IPS-NIHi11 (cell line): Measurements from ENCODE around the gene MBP.

ENCODE experiments used
- DNase-seq: peaks from one replicate; pipeline ENCODE4 v3.0.0; 2012; ENCODE audit warnings: mixed read lengths, low spot score

Gene MBP

DNA sequence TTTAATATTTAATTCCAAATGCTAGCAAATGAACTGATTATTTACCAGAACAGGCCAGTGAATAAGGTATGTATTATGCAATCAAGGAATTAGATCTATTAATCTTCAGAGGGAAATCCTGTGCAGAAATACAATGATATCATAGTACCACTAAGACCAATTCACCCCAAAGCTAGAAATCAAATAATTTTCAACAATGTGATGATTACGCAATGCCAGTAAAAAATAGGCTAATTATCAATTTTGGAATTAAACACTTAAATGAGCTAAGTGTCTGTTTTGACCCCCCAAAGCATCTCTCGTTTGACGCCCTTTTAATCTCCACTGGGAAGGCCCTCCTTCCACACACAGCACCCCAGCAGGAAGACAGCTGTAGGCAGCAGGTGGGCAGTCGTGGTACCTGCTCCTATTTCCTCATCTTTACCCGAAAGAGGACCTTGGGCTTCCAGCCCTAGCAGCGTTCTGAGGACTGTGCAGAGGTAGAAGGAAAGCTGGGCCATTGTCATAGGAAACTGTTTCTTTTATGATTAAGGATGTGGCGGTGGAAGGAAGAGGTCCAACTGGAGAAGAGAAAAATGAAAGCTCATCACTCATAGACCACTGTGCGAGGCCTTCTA lies 84.7 kb downstream of the MBP start:
- no peak for DNase-seq

DNA sequence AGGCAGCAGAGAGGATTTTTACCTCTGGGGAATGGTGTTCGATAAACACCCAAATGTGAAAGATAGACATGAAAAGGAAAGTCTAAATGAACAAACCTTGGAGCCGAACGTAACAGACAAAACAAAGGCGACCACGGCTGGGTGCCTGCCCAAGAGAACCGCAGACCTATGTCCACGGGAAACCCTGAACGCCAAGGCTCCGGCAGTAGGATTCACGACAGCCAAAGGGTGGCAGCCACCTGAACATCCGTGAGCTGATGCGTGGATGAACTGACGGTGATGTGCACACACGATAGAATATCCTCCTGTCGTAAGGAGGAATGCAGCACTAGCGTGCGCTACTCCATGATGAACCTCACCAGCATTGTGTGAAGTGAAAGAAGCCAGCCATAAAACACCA lies 85.6 kb downstream of the MBP start:
- no peak for DNase-seq

DNA sequence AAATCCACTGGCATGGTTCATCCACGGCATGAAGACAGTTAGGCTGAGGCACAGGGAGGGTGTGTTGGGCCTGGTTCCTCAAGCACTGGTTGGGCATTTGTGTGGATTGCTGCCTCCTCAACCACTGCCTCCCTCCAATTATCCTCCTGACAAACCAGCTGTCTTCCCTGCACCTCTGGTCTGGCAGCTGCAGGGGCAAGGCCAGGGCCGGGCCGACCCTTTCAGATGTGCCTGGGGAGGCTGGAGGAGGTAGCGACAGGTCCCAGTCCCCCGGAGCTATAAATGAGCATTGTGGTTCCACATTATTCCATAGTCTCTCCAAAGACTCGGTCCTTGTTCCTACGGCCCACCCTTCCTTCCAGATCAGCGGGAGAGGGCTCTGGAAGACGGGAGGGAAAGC lies 86.2 kb downstream of the MBP start:
- no peak for DNase-seq

DNA sequence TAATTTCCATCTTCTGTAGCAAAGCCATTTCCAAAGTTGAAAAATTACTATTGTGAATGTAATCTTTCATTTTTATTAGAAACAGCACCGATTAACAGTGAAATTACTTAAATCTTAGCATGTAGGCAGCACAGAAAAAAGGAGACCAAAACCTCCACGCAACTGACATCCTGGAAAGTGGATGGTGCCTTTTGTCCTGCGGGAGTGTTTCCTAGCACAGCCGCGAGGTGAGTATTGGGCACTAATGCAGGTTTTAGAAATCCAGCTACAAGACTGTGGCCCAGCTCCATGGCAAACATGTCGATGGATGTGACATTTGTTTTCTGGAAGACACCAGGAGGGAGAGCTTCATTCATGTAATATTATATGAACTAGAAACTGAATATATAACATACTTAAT lies 86.9 kb downstream of the MBP start:
- DNase-seq, result no peak

DNA sequence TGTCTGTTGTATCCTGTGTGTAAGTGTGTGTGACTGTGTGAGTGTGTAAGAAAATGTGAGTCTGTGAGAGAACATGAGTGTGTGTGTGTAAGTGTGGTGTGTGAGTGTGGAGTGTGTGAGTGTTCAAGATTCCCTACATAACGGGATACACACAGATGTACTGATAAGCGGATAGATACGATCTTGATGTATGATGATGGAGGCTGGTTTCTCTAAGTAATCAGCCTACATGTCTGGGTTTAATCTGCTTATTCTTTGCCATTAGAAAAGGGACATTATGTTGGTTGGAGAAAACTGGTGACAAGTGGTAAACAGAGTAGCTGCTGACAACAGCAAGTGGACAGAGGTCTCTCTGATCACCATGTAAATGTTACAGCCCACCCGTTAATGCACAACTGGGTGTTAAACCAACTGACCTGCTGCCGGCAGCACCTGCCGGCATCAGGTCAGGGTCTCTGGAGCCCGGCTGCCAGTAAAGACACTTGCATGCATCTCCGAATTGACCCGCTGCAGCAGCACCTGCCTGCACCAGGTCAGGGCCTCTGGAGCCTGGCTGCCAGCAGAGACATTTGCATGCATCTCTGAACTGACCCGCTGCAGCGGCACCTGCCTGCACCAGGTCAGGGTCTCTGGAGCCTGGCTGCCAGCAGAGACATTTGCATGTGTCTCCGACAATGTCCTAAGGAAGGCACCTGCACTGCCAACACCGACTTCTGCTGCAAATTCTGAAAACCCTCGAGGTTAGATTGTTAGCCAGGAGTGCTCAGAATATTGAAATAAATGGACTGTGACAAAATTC lies 87.5 kb downstream of the MBP start:
- no peak for DNase-seq

DNA sequence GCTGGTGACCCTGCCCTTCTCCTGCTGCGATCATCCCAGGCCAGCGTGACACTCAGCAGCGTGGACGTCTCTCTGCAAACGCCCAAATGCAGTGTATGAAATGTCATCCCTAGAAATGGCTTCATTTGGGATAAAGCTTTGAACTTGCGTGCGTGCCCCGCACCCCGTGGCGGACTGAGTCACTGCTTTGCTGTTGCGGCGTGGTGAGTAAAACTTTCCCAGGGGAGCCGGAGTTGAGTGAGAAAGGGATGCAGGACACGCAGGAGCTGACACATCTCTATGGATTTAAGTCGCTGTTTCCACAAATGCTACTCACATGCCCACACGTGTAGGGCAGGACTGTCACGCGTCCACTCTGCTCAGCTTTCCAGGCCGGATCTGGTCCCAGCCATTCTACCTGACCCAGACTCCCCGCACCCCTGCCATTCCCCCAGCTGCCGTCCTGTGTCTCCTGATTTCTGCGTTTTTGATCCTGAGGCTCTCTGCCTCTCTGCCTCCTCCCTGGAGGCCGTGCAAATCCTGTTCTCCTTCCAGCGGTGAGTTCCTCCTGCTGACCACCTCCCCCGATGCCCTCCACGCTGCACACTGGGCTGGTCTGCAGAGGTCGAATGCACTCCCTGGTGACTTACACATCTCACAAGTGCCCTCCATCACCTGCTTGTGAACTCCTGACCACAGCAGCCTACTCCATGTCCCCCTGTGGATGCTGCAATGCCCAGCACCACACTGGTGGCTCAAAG lies 88.9 kb downstream of the MBP start:
- DNase-seq, result no peak

DNA sequence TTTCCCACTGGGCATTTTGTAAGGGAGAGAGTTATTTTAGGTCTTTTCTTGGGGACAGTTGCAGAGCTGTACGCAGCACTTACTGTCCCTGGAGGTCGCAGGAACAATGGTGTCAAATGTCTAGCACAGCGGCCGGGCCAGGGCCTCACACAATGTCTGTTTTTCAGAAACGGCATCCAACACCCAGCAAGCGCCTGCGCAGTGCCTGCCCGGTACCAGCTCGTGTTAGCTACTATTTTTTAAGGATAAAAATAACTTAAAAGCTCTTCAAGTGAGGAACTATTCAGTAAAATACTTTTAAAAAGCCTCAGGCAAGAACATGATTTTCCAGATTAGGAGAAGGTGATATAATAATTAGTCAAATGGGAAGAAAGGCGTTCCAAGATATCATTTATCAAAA lies 90.0 kb downstream of the MBP start:
- no peak for DNase-seq

DNA sequence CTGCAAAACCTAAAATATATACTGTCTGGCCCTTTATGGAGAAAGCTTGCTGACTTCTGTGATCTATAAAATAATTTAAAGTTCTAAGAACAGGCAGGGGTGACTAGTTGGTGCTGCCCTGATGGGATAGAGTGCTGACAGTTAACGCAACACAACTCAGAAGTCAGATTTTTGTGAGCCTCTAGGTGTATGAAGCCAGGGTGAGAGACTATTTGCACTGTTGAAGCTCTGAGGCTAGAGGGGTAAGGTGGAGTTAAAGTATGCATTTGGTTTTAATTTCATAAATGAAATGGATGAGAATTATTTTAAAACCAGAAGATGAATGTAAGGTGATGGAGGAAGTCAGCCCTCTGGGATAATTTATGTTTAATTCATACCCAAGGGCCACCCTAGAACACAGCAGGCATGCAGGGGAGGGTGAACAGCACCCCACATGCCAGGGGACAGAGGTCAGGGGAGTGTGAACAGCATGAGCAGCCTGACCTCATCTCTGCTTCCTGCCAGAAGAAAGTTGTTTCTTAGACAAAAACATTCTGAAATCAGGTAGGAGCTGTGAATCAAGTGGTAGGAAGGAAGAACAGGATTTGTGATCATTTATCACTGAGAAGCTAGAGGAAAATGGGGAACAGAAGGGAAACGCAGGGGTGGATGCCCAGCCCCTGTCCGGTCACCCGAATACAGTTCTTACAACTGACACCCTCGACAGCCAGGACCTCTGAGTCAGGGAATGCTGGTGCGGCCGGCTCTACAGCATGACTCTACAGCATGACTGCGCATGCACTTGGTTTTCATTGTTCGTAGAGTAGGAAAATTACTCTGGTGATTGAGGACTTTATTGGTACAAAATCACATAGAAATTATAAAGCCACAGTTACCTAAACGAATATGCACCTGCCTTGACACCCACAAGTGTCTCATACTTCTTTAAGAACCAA lies 93.1 kb downstream of the MBP start:
- DNase-seq, result no peak

DNA sequence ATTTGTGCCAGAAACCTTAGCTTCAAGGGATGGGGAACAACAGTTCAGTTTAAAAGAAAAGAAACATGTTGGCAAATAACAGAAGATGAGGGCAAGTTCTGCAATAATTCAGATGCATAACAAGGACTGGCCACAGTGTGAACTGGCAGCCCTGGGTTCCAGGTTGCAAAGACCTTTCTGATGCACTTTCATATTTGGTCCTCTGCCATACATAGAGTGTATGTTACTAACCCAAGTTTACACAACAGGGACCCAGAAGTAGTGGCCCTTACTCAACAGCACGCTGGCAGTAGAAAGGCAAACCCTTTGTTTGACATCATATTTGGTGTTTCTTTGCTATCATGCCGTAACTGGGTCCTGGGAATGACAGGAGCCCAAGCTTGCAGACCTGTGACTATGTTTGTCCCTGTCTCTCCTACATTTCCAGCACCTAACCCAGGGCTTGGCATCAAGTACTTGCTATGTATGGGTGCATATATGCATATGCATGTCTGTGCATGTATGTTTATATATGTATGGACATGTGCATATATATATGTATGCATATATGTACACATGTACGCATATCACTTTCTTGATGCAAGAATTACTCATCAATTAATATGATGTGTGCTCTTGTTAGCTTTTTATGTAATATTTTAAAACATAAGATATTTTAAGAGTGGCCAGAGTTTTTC lies 94.3 kb downstream of the MBP start:
- DNase-seq, result no peak

DNA sequence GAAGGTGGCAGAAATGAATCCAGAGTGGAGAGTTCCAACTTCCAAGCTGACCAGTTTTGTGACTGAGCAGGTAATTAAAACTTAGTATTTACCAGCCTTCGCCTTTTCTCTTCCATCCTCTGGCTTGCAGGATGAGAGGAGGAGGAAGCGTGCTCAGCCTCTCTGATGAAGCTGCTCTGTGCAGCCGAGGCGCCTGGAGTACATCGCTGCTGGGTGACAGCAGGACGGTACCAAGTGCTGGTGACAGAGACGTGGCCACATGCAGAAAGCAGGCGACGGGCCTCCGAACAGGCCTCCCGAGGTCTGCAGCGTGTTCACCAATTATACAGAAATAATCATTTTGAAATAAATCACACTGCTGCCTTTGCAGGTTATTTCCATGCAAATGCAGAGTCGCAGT lies 95.0 kb downstream of the MBP start:
- DNase-seq, result no peak

DNA sequence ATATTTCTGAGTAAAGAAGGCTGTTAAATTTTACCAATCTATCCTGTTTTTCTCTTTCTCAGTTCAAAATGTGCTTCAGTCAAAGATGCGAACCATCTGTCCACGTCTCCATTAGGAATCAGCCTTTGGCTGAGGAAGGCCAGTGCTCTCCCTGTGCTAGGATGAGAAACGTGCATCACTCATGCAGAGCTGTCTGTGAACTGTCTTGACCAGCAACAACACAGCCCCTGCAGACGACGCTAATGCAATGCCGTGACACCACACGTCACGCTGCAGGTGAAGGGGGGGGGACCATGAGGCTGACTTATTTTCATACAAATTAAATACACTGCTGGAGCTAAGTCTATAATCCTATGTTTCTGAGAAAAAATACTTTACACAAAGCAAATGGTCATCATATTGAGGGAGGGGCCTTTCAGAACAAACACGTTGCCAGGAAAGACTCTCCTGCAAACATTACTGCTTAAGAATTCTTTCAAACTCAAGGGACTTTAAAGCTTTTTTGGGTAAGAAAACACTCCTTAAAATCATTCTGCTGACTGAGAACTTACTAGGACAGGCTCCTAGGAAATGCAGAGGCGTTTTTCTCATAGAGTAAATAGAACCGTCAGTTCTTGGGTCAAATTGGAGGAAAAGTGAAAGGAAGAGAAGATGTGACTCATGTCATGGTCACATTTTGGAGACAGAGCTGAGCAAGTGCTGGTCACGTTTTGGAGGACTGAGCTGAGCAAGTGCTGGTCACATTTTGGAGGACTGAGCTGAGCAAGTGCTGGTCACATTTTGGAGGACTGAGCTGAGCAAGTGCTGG lies 97.0 kb downstream of the MBP start:
- DNase-seq, result no peak

DNA sequence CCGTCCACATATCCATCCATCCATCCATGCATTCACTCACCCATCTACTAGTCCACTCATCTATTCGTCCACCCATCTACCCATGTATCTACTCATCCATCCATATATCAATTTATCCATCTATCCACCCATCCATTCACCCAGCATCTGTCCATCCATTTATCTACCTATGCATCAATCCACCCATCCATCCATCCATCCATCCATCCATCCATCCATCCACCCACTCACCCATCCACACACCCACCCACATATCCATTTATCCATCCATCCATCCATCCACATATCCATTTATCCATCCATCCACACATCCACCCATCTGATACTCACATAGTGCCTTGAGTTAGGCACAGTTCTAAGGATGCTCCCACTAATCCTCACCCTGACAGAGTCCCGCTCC lies 99.0 kb downstream of the MBP start:
- DNase-seq, result no peak

DNA sequence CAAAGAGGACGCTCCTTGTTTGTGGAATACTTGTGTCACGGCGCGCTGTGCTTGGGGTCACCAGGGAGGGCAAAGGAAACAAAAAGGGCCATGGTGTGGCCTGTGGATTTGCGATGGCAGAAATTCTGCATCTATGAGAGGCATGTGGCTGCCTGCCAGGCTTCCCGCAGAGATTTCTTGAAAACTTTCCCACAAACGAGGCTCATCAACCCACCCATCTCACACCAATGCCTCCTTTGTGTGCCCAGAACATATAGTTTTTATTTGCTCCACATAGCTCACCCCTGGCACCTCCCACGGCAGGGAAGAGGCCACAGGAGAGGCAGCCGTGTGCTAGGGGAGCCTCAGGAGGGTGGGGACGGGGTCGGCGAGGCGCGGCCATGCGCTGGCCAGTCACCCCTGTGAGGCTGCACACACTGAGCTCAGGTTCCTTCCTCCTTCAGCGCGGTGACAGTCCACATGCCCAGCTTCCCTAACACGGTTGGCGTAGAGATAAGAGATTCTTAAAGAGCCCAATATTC lies 100.3 kb downstream of the MBP start:
- DNase-seq, result no peak

DNA sequence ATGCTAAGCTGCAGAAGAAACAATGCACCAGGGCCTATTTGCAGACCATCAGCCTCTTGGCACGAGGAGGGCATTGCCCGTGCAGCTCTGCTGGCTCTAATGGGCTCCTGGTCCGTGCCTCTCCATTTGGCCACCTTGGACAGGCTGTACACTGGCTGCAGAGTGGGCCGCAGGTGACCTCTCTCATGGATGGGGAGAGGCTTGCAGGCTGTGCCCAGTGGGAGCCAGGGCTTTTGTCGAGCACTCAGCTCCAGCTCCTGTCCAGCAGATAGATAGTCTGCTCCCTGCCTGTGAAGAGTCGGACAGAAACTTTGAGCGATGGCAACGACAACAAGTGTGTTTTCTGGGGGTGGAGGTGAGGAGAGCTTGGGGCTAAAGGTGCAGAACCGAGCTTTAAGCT lies 100.9 kb downstream of the MBP start:
- DNase-seq, result no peak

DNA sequence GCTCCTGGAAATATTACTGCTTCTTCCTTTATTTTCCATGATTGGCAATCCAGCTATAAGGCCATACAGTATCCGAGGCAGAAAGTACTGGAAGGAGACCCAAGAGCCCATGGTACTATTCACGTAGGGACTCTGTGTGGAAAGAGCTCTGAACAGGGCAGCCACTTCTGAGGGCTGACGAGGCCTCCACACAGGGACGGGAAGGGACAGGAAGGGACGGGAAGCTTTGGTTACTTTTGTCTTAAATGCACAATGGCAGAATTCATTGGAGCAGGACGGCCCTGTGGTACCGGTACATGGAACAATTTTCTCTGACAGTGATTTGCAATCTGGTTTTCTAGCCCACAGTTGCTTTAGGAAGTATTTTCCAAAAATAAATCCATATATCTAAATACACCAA lies 102.4 kb downstream of the MBP start:
- no peak for DNase-seq

DNA sequence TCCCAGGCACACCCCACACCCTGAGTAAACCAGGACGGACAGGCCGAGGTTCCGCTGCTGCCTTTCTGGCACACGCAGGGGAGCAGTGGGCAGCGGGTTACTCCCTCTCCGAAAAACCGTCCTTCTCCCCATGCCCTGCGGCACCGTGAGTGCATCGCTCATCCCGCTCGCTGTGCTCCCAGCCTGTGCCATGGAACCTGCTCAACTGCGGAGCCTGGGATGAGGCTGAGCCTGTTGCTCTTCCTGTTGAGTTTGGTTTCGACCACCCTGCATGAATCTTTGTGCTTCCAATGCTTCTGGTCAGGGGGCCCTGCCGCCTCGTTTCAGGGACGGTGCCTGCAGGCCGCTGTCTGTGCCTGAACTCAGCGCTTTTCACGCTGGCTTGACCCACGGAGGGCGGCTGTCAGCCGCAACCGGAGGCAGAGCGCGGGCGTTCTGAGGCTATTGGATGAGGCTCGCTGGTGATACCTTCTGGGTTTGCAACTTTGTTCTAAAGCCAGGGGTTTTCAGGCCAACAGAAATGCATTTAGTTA lies 106.7 kb downstream of the MBP start:
- no peak for DNase-seq

DNA sequence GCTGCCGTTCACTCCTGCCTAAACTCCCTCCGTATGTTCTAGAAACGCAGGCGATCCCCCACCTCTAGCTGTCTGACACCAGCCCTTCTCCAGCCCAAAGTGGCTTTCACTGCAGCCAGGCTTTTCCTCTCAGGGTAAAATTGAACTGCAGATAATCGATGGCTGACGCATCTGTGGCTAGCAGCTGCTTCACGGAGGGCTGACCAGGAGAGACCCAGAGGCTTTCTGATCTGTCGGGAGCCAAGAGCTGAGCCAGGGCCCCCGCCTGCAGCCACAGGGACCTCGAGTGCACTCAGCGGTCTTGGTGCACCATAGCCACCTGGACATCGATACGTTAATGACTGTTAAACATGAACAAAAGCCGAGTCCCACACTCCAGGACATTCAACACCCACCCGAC lies 107.5 kb downstream of the MBP start:
- no peak for DNase-seq

DNA sequence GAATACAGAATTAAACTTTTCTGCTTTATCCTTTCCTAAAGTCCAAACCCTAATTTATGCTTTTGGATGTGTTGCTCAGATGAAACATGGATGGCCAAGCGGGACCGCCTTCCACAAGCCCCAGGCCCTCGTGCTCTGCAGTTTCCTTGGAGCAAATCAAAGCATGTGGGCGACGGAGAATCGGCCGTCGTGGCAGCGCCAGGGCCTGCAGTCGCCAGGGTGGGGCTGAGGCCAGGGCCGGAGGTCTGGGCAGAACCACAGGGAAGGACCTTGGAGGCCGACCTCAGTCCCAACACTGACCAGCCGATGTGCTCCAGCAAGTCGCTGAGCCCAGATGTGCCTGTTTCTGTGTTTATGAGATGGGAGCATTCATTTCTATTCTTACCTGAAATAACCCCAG lies 108.1 kb downstream of the MBP start:
- DNase-seq, result no peak

DNA sequence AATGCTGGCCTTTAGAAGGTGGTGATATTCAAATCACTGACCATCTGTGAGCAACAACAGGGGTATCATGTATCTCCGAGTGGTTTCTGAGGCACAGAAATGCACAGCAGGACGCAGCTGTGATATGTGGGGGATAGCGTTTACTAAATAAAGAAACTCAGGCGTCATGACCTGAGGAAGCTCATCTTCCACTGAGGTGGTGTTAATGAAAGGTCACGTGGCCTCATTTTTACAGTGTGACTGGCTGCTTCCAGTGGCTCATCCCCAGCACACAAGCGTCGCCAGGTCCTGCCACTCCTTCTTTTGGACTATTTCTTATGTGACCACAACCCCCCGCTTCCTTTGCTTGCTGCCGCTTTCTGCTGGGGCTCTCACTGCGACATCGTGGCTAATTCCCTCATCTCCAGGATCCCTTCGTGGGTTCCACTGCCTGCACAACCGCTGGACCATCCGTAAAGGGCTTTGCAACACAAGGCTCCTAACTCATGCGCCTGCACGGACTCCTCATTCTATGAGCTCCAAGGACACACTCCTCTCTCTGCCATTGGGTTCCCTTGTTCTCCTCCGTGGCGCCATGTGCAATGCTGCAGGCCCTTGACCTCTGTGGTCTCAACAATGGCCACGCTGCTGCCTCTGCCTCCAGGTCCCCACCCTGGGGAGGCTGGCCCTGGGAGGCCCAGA lies 109.3 kb downstream of the MBP start:
- no peak for DNase-seq

DNA sequence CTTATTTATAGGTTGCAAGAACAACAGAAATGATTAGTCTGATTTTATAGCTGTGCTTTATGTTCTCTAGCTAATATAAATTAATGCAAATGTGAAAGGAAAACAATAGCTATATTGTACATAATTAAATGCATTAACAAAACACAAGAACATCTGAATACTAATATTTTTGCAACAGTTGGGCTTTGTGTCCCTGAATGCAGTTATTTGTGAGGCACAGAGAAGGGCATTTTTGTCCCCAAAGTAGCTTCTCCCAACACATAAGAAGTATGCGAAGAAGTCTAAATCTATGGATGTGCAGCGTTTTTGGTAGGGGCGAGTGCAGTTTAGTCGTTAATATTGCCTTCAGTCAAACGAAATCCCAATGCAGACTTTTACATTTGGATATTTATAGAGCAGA lies 110.0 kb downstream of the MBP start:
- DNase-seq, result no peak
